ENCODE data around the gene KHSRP.

KHSRP gene

GRCh38 chr19:6393983-6394412, 30.6 kb downstream of the KHSRP start:
- Histone ChIP-seq H3K27me3 (replicated peaks; ENCODE audit: control insufficient read depth, insufficient read depth, low read length) (no peaks in the 10 kb centered on the region), H3K36me3 (ENCODE audit: control insufficient read depth, insufficient read depth, low read length) (peaks cover 6% of the 10 kb centered on the region), H3K4me3 (replicated peaks; ENCODE audit: low read depth, low read length) (peak overlapping the region; percentile 87)
- DNase-seq (ENCODE audit: extremely low read depth, insufficient read length): no peak
- TF ChIP-seq CTCF (IDR thresholded peaks at IDR 0.05; ENCODE audit: insufficient read depth, low read length, poor library complexity, severe bottlenecking): no peak

- peak; percentile 24 for TF ChIP-seq CTCF (IDR thresholded peaks at IDR 0.05; ENCODE audit: insufficient read depth, low read length, poor library complexity, severe bottlenecking)
- peak; percentile 92 for DNase-seq (ENCODE audit: extremely low read depth, insufficient read length)
- Histone ChIP-seq H3K4me3 (replicated peaks; ENCODE audit: low read depth, low read length) (peak within 1 kb of the TSS; percentile 87), H3K36me3 (ENCODE audit: control insufficient read depth, insufficient read depth, low read length) (peaks cover 11% of the 10 kb centered on the region), H3K27me3 (replicated peaks; ENCODE audit: control insufficient read depth, insufficient read depth, low read length) (no peaks in the 10 kb centered on the region)
Measured at GRCh38 chr19:6393074-6393982, 31.3 kb downstream of the KHSRP start, which contains the start of gene GTF2F1. Gene GTF2F1 (minus strand): TSS chr19:6393164. CDS start chr19:6392995, 169 bp downstream.

GRCh38 chr19:6392221-6393073, 32.2 kb downstream of the KHSRP start:
- Histone ChIP-seq H3K4me3 (replicated peaks; ENCODE audit: low read depth, low read length) (peak overlapping the region; percentile 87), H3K27me3 (replicated peaks; ENCODE audit: control insufficient read depth, insufficient read depth, low read length) (no peaks in the 10 kb centered on the region), H3K36me3 (ENCODE audit: control insufficient read depth, insufficient read depth, low read length) (peaks cover 17% of the 10 kb centered on the region)
- no peak for TF ChIP-seq CTCF (IDR thresholded peaks at IDR 0.05; ENCODE audit: insufficient read depth, low read length, poor library complexity, severe bottlenecking)
- no peak for DNase-seq (ENCODE audit: extremely low read depth, insufficient read length)

- peaks cover 39% of the 10 kb centered on the region for H3K36me3 ChIP-seq (ENCODE audit: control insufficient read depth, insufficient read depth, low read length)
- H3K27me3 ChIP-seq (replicated peaks; ENCODE audit: control insufficient read depth, insufficient read depth, low read length): no peaks in the 10 kb centered on the region
- TF ChIP-seq CTCF (IDR thresholded peaks at IDR 0.05; ENCODE audit: insufficient read depth, low read length, poor library complexity, severe bottlenecking): no peak
- H3K4me3 ChIP-seq (replicated peaks; ENCODE audit: low read depth, low read length): no peak overlapping the region
- no peak for DNase-seq (ENCODE audit: extremely low read depth, insufficient read length)
Measured at GRCh38 chr19:6387372-6387771, 37.2 kb downstream of the KHSRP start.

- Histone ChIP-seq H3K36me3 (ENCODE audit: control insufficient read depth, insufficient read depth, low read length) (peaks cover 55% of the 10 kb centered on the region), H3K27me3 (replicated peaks; ENCODE audit: control insufficient read depth, insufficient read depth, low read length) (no peaks in the 10 kb centered on the region), H3K4me3 (replicated peaks; ENCODE audit: low read depth, low read length) (no peak overlapping the region)
- no peak for TF ChIP-seq CTCF (IDR thresholded peaks at IDR 0.05; ENCODE audit: insufficient read depth, low read length, poor library complexity, severe bottlenecking)
- no peak for DNase-seq (ENCODE audit: extremely low read depth, insufficient read length)
Measured at GRCh38 chr19:6384381-6384780, 40.2 kb downstream of the KHSRP start.

All from GM06990 (cell line).